Measurements from ENCODE around the gene ACRV1. TPM values are rescaled to one million over a fixed set of nuclear protein-coding genes. Genes with fewer than 3 reads are reported as not detected.

The ACRV1 gene
- total and polyA plus RNA-seq, 3 donors from 2014 or later: 35.4 to 175 (median 56.5) TPM

GRCh38 chr11:125690006-125690405 is 9.4 kb upstream of the ACRV1 start:
- Histone ChIP-seq H3K27me3 (no peaks in the 10 kb centered on the region), H3K4me3 (no peak overlapping the region), H3K9me3 (no peaks in the 10 kb centered on the region), H3K4me1 (no peaks in the 10 kb centered on the region), H3K36me3 (ENCODE audit: low read depth, missing control alignments) (no peaks in the 10 kb centered on the region), H3K27ac (no peak overlapping the region)
- intact Hi-C loops (cut with DNase I; ENCODE audit: low total_unique reads): no loop called here
- WGBS, 2 donors: 87 to 91% methylated on average over 2 of the region's 2 CpGs
- DNase-seq: no peak
- TF ChIP-seq CTCF (IDR thresholded peaks at IDR 0.05) (no peak), POLR2A (IDR thresholded peaks at IDR 0.05) (no peak)

GRCh38 chr11:125689274-125689859 is 8.7 kb upstream of the ACRV1 start:
- Histone ChIP-seq H3K27me3 (no peaks in the 10 kb centered on the region), H3K4me1 (no peaks in the 10 kb centered on the region), H3K27ac (no peak overlapping the region), H3K4me3 (no peak overlapping the region), H3K9me3 (no peaks in the 10 kb centered on the region), H3K36me3 (ENCODE audit: low read depth, missing control alignments) (no peaks in the 10 kb centered on the region)
- DNase-seq: no peak
- TF ChIP-seq CTCF (IDR thresholded peaks at IDR 0.05) (no peak), POLR2A (IDR thresholded peaks at IDR 0.05) (no peak)
- intact Hi-C loops (cut with DNase I; ENCODE audit: low total_unique reads): no loop called here
- 79 to 84% methylated on average over 6 of the region's 6 CpGs for WGBS, 2 donors

DNA sequence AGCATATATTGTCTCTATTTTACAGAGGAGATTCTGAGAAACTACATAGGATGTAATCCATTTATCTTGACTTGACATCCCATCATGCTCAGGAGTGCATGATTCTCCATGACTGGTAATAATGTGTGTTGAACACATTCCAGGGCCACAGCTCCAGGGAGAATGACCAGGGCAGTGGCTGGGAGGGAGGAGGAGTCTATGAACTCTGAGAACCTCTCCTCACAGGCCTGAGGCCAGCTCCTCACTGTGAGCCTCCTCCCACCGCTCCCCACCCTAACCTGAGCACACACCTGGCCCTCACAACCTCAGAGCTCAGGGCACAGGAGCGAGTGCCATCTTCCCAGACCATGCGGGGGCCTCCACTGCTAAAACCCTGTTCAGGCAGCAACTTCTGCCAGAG is 8.0 kb upstream of the ACRV1 start:
- 85 to 94% methylated on average over 2 to 3 of the region's 3 CpGs for WGBS, 2 donors
- H3K4me1 ChIP-seq: no peaks in the 10 kb centered on the region
- H3K9me3 ChIP-seq: no peaks in the 10 kb centered on the region
- H3K36me3 ChIP-seq (ENCODE audit: low read depth, missing control alignments): no peaks in the 10 kb centered on the region
- no peak for DNase-seq
- no peak overlapping the region for H3K4me3 ChIP-seq
- intact Hi-C loops (cut with DNase I; ENCODE audit: low total_unique reads): no loop called here
- no peak overlapping the region for H3K27ac ChIP-seq
- H3K27me3 ChIP-seq: no peaks in the 10 kb centered on the region
- no peak for TF ChIP-seq POLR2A (IDR thresholded peaks at IDR 0.05)
- no peak for TF ChIP-seq CTCF (IDR thresholded peaks at IDR 0.05)

- intact Hi-C loops (cut with DNase I; ENCODE audit: low total_unique reads): no loop called here
- 66 to 76% methylated on average over 2 to 11 of the region's 11 CpGs for WGBS, 2 donors
- TF ChIP-seq CTCF (IDR thresholded peaks at IDR 0.05) (no peak), POLR2A (IDR thresholded peaks at IDR 0.05) (no peak)
- peak; percentile 78 for DNase-seq
- Histone ChIP-seq H3K4me3 (no peak overlapping the region), H3K27ac (no peak overlapping the region), H3K9me3 (no peaks in the 10 kb centered on the region), H3K27me3 (no peaks in the 10 kb centered on the region), H3K36me3 (ENCODE audit: low read depth, missing control alignments) (no peaks in the 10 kb centered on the region), H3K4me1 (no peaks in the 10 kb centered on the region)
Observed at GRCh38 chr11:125688066-125688465, 7.4 kb upstream of the ACRV1 start.

DNA sequence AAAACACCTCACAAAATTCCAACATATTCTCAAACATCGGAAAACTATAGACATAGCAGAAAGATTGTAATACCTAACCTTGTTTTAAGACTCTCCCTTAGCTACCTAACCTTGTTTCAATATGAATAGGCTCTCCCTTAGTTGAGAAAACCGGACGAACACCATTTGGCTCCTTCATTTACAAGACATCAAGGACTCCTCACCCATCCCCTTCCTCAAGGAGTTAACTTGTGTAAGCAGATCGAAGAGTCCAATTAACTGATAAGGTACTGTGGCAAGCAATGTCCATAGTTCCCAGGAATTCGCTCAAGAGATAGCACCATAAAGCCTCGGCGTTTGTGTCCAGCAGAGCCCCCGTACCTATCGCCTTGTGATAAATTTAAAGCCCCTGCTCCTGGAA is 4.6 kb upstream of the ACRV1 start:
- Histone ChIP-seq H3K27me3 (no peaks in the 10 kb centered on the region), H3K4me1 (no peaks in the 10 kb centered on the region), H3K9me3 (no peaks in the 10 kb centered on the region), H3K4me3 (no peak overlapping the region), H3K27ac (no peak overlapping the region), H3K36me3 (ENCODE audit: low read depth, missing control alignments) (no peaks in the 10 kb centered on the region)
- no peak for TF ChIP-seq POLR2A (IDR thresholded peaks at IDR 0.05)
- TF ChIP-seq CTCF (IDR thresholded peaks at IDR 0.05): no peak
- WGBS, 2 donors: 41 to 45% methylated on average over 9 of the region's 9 CpGs
- DNase-seq: no peak
- intact Hi-C loops (cut with DNase I; ENCODE audit: low total_unique reads): no loop called here
